NCI-H1048 (cell line): ENCODE measurements around the gene TBL1Y.

ENCODE experiments used
- DNase-seq: peaks from one replicate; lab custom pipeline; 2025; lab: John Stamatoyannopoulos, UW

The TBL1Y gene

GRCh38 chrY:7085606-7086005 lies 175.1 kb downstream of the TBL1Y start:
- no peak for DNase-seq

GRCh38 chrY:7092836-7093235 lies 182.3 kb downstream of the TBL1Y start:
- no peak for DNase-seq

GRCh38 chrY:7094365-7094764 lies 183.9 kb downstream of the TBL1Y start:
- no peak for DNase-seq

- DNase-seq, result no peak
These were observed 186.5 kb downstream of the TBL1Y start for GRCh38 chrY:7097021-7097420.

- no peak for DNase-seq
These were observed 189.2 kb downstream of the TBL1Y start for GRCh38 chrY:7099742-7100141.

- DNase-seq, result no peak
These were observed 192.2 kb downstream of the TBL1Y start for GRCh38 chrY:7102680-7103079.

GRCh38 chrY:7107179-7107578 lies 196.7 kb downstream of the TBL1Y start:
- no peak for DNase-seq

GRCh38 chrY:7110086-7110485 lies 199.6 kb downstream of the TBL1Y start:
- DNase-seq, result no peak

GRCh38 chrY:7115871-7116270 lies 205.4 kb downstream of the TBL1Y start:
- DNase-seq, result no peak

- no peak for DNase-seq
These were observed 211.7 kb downstream of the TBL1Y start for GRCh38 chrY:7122202-7122601.

- DNase-seq, result no peak
These were observed 214.9 kb downstream of the TBL1Y start for GRCh38 chrY:7125136-7126056.

- DNase-seq, result no peak
These were observed 217.7 kb downstream of the TBL1Y start for GRCh38 chrY:7128211-7128610.
